HepG2 (cell line): ENCODE results near the gene USP2. TPM values are rescaled to one million over a fixed set of nuclear protein-coding genes. Genes with fewer than 3 reads are reported as not detected.

Experiments
- ATAC-seq: fragments of 200-7000 bp; cut with Tn5 transposase; 3 replicates; pipeline ENCODE4 v1.9.1; 2020; ENCODE audit warnings: mild to moderate bottlenecking, moderate library complexity
- BruUV-seq: library from RNA; stranded (reverse); fragments of 400-500 nt; replicated peaks from 2 replicates; lab custom pipeline; 2021; lab: Mats Ljungman, UMichigan
- CTCF ChIA-PET: fragments of 300-600 bp; formaldehyde crosslinking; extraction: SDS; loops from one replicate; lab custom pipeline; 2021; ENCODE audit warnings: low total read pairs, inconsistent platforms, low intra/inter-chr PET ratio; lab: Yijun Ruan, JAX
- POLR2A ChIA-PET: fragments of 350-600 bp; sonication (Branson Sonifier 250); formaldehyde crosslinking; loops from one replicate; lab custom pipeline; 2020; ENCODE audit warnings: antibody characterized with exemption, inconsistent platforms; lab: Yijun Ruan, JAX
- DNase-seq: peaks from one replicate; pipeline ENCODE4 v3.0.0-alpha.2; 2015; ENCODE audit warnings: low spot score
- FAIRE-seq: peaks from 3 replicates; lab custom pipeline; 2011; peaks lifted over from hg19 to GRCh38; lab: Jason Lieb, UNC
- H2AFZ ChIP-seq: one replicate; pipeline ENCODE4 v1.6.1; 2011; ENCODE audit warnings: low read length, inconsistent platforms
- H3K27ac ChIP-seq: fragments of 300-600 bp; 3 replicates; pipeline ENCODE4 v1.8.0; 2011; ENCODE audit warnings: mixed run types, mild to moderate bottlenecking, mixed read lengths, low read length, inconsistent platforms; ENCODE audit not compliant: insufficient read depth; ENCODE audit errors: extremely low read length
- H3K27me3 ChIP-seq, 2 experiments: fragments of 200-600 bp in 1 of 2; 2 replicates in 1 of 2; 3 replicates in 1 of 2; pipeline versions ENCODE4 v1.6.0 to v1.8.0; 2011; ENCODE audit warnings: low read length in 2 of 2, mild to moderate bottlenecking in 2 of 2, moderate library complexity in 2 of 2, inconsistent platforms in 1 of 2; ENCODE audit not compliant: insufficient read depth in 2 of 2, control insufficient read depth in 1 of 2
- H3K36me3 ChIP-seq, 2 experiments: fragments of 200-600 bp in 1 of 2; replicated peaks in 1 of 2; 2 replicates in 1 of 2; 3 replicates in 1 of 2; pipeline versions ENCODE4 v1.5.1 to v1.8.0; 2011; ENCODE audit warnings: low read length in 2 of 2, inconsistent platforms in 1 of 2; ENCODE audit not compliant: insufficient read depth in 2 of 2, control insufficient read depth in 1 of 2
- H3K4me1 ChIP-seq: 2 replicates; pipeline ENCODE4 v1.5.1; 2012; ENCODE audit warnings: low read length, inconsistent platforms; ENCODE audit not compliant: insufficient read depth
- H3K4me2 ChIP-seq: 2 replicates; pipeline ENCODE4 v1.6.0; 2011; ENCODE audit warnings: low read depth, low read length, inconsistent platforms
- H3K4me3 ChIP-seq, 3 experiments: fragments of 200-600 bp in 1 of 3; sonication (generic), shearing (Covaris generic) in 1 of 3; replicated peaks in 1 of 3; 2 replicates each; pipeline ENCODE4 v1.5.1; 2011 to 2016; ENCODE audit warnings: low read length in 3 of 3, inconsistent platforms in 2 of 3, low read depth in 2 of 3, mild to moderate bottlenecking in 2 of 3, control low read depth in 1 of 3, mixed read lengths in 1 of 3; ENCODE audit not compliant: insufficient read depth in 1 of 3
- H3K79me2 ChIP-seq: one replicate; pipeline ENCODE4 v1.6.1; 2011; ENCODE audit warnings: low read length, inconsistent platforms; ENCODE audit not compliant: insufficient read depth
- H3K9ac ChIP-seq: 2 replicates; pipeline ENCODE4 v1.6.0; 2011; ENCODE audit warnings: mild to moderate bottlenecking, low read depth, low read length, inconsistent platforms; ENCODE audit not compliant: insufficient read depth
- H3K9me3 ChIP-seq: 2 replicates; pipeline ENCODE4 v1.5.1; 2012; ENCODE audit warnings: mild to moderate bottlenecking, low read length
- H4K20me1 ChIP-seq: 2 replicates; pipeline ENCODE4 v1.6.0; 2011; ENCODE audit warnings: inconsistent platforms, mild to moderate bottlenecking, low read length, moderate library complexity; ENCODE audit not compliant: insufficient read depth
- DBP ChIP-seq: sonication (generic); formaldehyde crosslinking; IDR thresholded peaks from 2 replicates; pipeline ENCODE4 v1.4.0; 2020; ENCODE audit warnings: missing genetic modification reagents; ENCODE audit errors: not compliant biosample characterization
- DRAP1 ChIP-seq: IDR thresholded peaks from 2 replicates; pipeline ENCODE4 v1.6.1; 2016; ENCODE audit warnings: missing genetic modification reagents, missing compliant biosample characterization
- ETV6 ChIP-seq: sonication (generic); formaldehyde crosslinking; conservative IDR thresholded peaks from 2 replicates; pipeline ENCODE4 v1.4.0; 2020; ENCODE audit warnings: missing genetic modification reagents
- FOXP1 ChIP-seq, 2 experiments: fragments of 450-650 bp in 1 of 2; IDR thresholded peaks; 2 replicates each; pipeline ENCODE4 v1.6.1; 2017 to 2018; ENCODE audit warnings: antibody characterized with exemption in 1 of 2
- FUBP1 ChIP-seq: sonication (generic); formaldehyde crosslinking; IDR thresholded peaks from 2 replicates; pipeline ENCODE4 v1.5.1; 2020; ENCODE audit warnings: missing genetic modification reagents, mild to moderate bottlenecking, borderline replicate concordance
- GTF3A ChIP-seq: sonication (generic); formaldehyde crosslinking; conservative IDR thresholded peaks from 2 replicates; pipeline ENCODE4 v1.4.0; 2020; ENCODE audit warnings: mild to moderate bottlenecking, missing genetic modification reagents
- HDAC1 ChIP-seq: sonication (generic); formaldehyde crosslinking; IDR thresholded peaks from 2 replicates; pipeline ENCODE4 v1.5.1; 2020; ENCODE audit warnings: mild to moderate bottlenecking, missing genetic modification reagents
- MXI1 ChIP-seq: IDR thresholded peaks from 3 replicates; pipeline ENCODE4 v1.6.1; 2012; ENCODE audit warnings: low read depth, low read length, inconsistent platforms, borderline replicate concordance
- RARA ChIP-seq: IDR thresholded peaks from 2 replicates; pipeline ENCODE4 v1.6.1; 2016; ENCODE audit warnings: missing genetic modification reagents, missing compliant biosample characterization
- SNAPC4 ChIP-seq: sonication (generic); formaldehyde crosslinking; IDR thresholded peaks from 2 replicates; pipeline ENCODE4 v1.4.0; 2020; ENCODE audit warnings: mild to moderate bottlenecking, missing genetic modification reagents
- SP140L ChIP-seq: sonication (generic); formaldehyde crosslinking; IDR thresholded peaks from 2 replicates; pipeline ENCODE4 v1.4.0; 2020; ENCODE audit warnings: missing genetic modification reagents, borderline replicate concordance
- TBX2 ChIP-seq: sonication (generic); formaldehyde crosslinking; IDR thresholded peaks from 2 replicates; pipeline ENCODE4 v1.5.0; 2020; ENCODE audit warnings: missing genetic modification reagents, mild to moderate bottlenecking, borderline replicate concordance
- WIZ ChIP-seq: sonication (generic); formaldehyde crosslinking; IDR thresholded peaks from 2 replicates; pipeline ENCODE4 v1.5.1; 2020; ENCODE audit warnings: mild to moderate bottlenecking, missing genetic modification reagents
- XRCC5 ChIP-seq: fragments of 200-400 bp; formaldehyde crosslinking; optimal IDR thresholded peaks from 2 replicates; pipeline ENCODE3; 2017; ENCODE audit warnings: mild to moderate bottlenecking, low read length
- ZNF12 ChIP-seq: sonication (generic); formaldehyde crosslinking; IDR thresholded peaks from 2 replicates; pipeline ENCODE4 v1.5.0; 2020; ENCODE audit warnings: missing genetic modification reagents
- ZNF496 ChIP-seq: sonication (generic); formaldehyde crosslinking; IDR thresholded peaks from 2 replicates; pipeline ENCODE4 v1.8.1; 2023; ENCODE audit warnings: mild to moderate bottlenecking, moderate library complexity, missing genetic modification reagents; ENCODE audit not compliant: insufficient replicate concordance
- ZNF572 ChIP-seq: sonication (generic); formaldehyde crosslinking; IDR thresholded peaks from 2 replicates; pipeline ENCODE4 v1.5.1; 2020; ENCODE audit warnings: mild to moderate bottlenecking, missing genetic modification reagents
- WGBS: methylation state at CpG from one replicate; pipeline ENCODE4 v1.1.6; 2017; ENCODE audit warnings: low lambda C conversion rate; 5-methylcytosine and 5-hydroxymethylcytosine counted together
- in situ Hi-C: cut with HindIII; loops from 2 replicates; pipeline ENCODE4 v1.10.0; 2017; ENCODE audit warnings: low pct_unique_long_range_greater_than_20kb; ENCODE audit not compliant: extremely low pct_ligation_motif_present
- intact Hi-C: fragments of 100-400 bp; cut with micrococcal nuclease; formaldehyde crosslinking; loops from one replicate; pipeline ENCODE4 v1.10.0; 2022; ENCODE audit not compliant: unreplicated experiment
- polyA plus RNA-seq, 8 experiments: library from polyadenylated mRNA; depleted of rRNA in 3 of 8; stranded (reverse) in 7 of 8; unstranded in 1 of 8; fragments of >200 nt; fragmentation: Illumina TruSeq in 4 of 8; extraction: Trizol in 4 of 8; gene quantifications; 2 replicates each; pipeline versions ENCODE4 v1.2.1 to v1.2.3, GENCODE V29; 2011 to 2016; ENCODE audit warnings: low read depth in 4 of 8, missing spikeins in 1 of 8, mixed read lengths in 1 of 8; ENCODE audit not compliant: insufficient read depth in 1 of 8
- total RNA-seq, 5 experiments: library from RNA; depleted of rRNA; stranded (reverse); fragments of >200 nt; fragmentation: Illumina TruSeq; extraction: Trizol; gene quantifications; 2 replicates each; pipeline ENCODE4 v1.2.3, GENCODE V29; 2016; ENCODE audit warnings: low read depth in 1 of 5

USP2 gene
- total and polyA plus RNA-seq, 2 of the 13 experiments (the other 11 are each of a cell fraction or from before 2014, with no cell fraction given) = 2.5 to 6.0 TPM

GRCh38 chr11:119384332-119384731, 2.8 kb upstream of the USP2 start:
- intact Hi-C loops (no loop called here), in situ Hi-C loops (no loop called here)
- DNase-seq (no peak), FAIRE-seq (no peak), ATAC-seq (no peak)
- POLR2A ChIA-PET = no interaction called here
- 90% methylated on average over 2 of the region's 2 CpGs for WGBS
- Histone ChIP-seq H4K20me1 (no peaks in the 10 kb centered on the region), H3K4me1 (peaks cover 41% of the 10 kb centered on the region), H3K79me2 (peaks cover 2% of the 10 kb centered on the region), H3K27me3 (no peaks in the 10 kb centered on the region; a peak in 2 of 5 replicates), H3K27ac (no peak overlapping the region), H3K36me3 (no peaks in the 10 kb centered on the region), H3K9ac (no peak overlapping the region), H3K4me2 (no peak overlapping the region), H2AFZ (no peak overlapping the region), H3K4me3 (no peak overlapping the region), H3K9me3 (no peaks in the 10 kb centered on the region)
- no TSS peak for BruUV-seq
- CTCF ChIA-PET = no interaction called here
- TF ChIP-seq FOXP1 (IDR thresholded peaks at IDR 0.05) (no peak), FOXP1 (CRISPR knock-in tag; IDR thresholded peaks at IDR 0.05) (no peak), ZNF496 (CRISPR knock-in tag) (no peak), ETV6 (CRISPR knock-in tag) (no peak), GTF3A (no peak), TBX2 (CRISPR knock-in tag) (no peak), SNAPC4 (CRISPR knock-in tag) (no peak), WIZ (CRISPR knock-in tag) (no peak), XRCC5 (no peak), ZNF12 (CRISPR knock-in tag) (no peak), FUBP1 (CRISPR knock-in tag) (no peak), SP140L (CRISPR knock-in tag) (no peak), RARA (CRISPR knock-in tag) (no peak), DBP (CRISPR knock-in tag) (no peak), DRAP1 (no peak), MXI1 (no peak), ZNF572 (CRISPR knock-in tag) (no peak), HDAC1 (no peak)
